Astrocyte of the cerebellum (primary cell): ENCODE data around the gene DAZ1.
"Not testable (repeated sequence)": the region's sequence is repeated elsewhere in the genome, so short reads cannot be mapped to it uniquely, and the experiment has no call there.

Experiments used
- DNase-seq: peaks from one replicate; pipeline ENCODE4 v3.0.0-alpha.2; 2011; ENCODE audit warnings: low read depth
- H3K4me3 ChIP-seq: 2 replicates; pipeline ENCODE4 v1.5.1; 2011; ENCODE audit warnings: mild to moderate bottlenecking, low read depth, low read length, moderate library complexity
- in situ Hi-C: cut with HindIII; loops from 2 replicates; pipeline ENCODE4 v1.10.0; 2017; ENCODE audit warnings: low sequenced_read_pairs

Gene DAZ1, protein sequence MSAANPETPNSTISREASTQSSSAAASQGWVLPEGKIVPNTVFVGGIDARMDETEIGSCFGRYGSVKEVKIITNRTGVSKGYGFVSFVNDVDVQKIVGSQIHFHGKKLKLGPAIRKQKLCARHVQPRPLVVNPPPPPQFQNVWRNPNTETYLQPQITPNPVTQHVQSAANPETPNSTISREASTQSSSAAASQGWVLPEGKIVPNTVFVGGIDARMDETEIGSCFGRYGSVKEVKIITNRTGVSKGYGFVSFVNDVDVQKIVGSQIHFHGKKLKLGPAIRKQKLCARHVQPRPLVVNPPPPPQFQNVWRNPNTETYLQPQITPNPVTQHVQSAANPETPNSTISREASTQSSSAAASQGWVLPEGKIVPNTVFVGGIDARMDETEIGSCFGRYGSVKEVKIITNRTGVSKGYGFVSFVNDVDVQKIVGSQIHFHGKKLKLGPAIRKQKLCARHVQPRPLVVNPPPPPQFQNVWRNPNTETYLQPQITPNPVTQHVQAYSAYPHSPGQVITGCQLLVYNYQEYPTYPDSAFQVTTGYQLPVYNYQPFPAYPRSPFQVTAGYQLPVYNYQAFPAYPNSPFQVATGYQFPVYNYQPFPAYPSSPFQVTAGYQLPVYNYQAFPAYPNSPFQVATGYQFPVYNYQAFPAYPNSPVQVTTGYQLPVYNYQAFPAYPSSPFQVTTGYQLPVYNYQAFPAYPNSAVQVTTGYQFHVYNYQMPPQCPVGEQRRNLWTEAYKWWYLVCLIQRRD

DNA sequence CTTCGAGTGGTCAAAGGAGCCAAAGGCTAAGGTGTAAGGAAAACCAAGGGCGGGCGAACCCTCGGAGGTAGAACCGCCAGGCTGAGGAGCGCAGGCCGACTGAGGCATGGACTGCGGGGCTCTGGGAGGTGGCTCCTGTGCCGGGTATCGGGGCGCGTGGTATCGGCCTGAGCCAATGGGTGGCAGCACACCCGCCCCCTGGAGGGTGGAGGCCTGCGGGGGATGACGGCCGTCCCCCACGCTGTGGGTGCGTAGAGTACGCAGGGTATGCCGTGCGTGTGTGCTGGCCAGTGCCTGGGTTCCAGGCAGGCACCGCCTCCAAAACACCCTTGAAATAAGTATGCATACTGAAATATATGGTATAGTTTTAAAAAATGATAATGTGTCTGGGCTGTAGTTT lies at the start of gene DAZ1:
TSS of gene DAZ1 (minus strand) at position 101 of the 400 bp plus-strand sequence. CDS start 208 bp downstream, outside the sequence.
- H3K4me3 ChIP-seq, DNase-seq, in situ Hi-C loops: not testable (repeated sequence)

DNA sequence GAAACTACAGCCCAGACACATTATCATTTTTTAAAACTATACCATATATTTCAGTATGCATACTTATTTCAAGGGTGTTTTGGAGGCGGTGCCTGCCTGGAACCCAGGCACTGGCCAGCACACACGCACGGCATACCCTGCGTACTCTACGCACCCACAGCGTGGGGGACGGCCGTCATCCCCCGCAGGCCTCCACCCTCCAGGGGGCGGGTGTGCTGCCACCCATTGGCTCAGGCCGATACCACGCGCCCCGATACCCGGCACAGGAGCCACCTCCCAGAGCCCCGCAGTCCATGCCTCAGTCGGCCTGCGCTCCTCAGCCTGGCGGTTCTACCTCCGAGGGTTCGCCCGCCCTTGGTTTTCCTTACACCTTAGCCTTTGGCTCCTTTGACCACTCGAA lies 20.4 kb upstream of the DAZ1 start, which contains the start of gene DAZ2:
TSS of gene DAZ2 (plus strand) at position 301 of the 400 bp plus-strand sequence. CDS start 208 bp downstream, outside the sequence.
- in situ Hi-C loops, DNase-seq, H3K4me3 ChIP-seq: not testable (repeated sequence)

DNA sequence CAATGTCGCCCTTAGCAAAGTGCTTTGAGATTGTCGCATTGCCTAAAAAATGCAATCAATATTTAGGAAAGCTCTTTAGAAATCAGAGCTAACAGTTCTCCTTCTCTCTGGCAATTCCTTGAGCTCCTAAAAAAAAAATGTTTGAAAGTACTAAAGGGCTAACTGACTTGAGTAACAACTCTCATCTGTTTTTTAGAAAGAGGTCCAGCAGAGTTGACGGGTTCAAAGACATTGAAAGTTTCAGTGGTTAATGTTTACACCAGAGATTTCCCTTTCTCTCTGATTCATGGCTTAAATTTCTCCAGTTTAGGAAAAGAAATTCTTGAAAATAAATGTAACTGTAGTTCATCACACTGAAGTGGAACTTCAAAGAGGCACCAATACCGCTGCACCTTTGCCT lies 11.9 kb upstream of the DAZ1 start:
- H3K4me3 ChIP-seq, DNase-seq, in situ Hi-C loops: not testable (repeated sequence)

DNA sequence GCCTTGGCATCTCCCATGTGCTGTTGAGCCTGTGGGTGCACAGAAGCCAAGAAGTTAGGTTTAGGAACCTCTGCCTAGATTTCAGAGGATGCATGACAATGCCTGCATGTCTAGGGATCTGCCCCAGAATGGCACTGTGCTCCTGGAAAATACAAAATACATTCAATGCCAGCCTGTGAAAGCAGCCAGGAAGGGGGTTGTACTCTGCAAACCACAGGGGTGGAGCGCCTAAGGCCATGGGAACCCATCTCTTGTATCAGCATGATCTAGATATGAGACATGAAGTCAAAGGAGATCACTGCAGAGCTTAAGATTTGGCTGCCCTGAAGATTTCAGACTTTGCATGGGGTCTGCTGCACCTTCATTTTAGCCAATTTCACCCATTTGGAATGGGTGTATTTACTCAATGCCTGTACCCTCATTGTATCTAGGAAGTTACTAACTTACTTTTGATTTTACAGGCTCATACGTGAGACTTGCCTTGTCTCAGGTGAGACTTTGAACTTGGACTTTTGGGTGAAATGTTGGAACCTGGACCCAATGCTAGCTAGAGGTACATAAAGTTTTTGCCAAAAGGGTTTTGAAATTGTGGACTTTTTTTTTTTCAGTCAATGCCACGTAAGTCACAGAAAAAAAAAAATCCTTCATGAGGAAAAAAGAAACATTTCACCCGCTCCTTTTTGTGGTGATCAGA lies 11.1 kb upstream of the DAZ1 start:
- in situ Hi-C loops, DNase-seq, H3K4me3 ChIP-seq: not testable (repeated sequence)

DNA sequence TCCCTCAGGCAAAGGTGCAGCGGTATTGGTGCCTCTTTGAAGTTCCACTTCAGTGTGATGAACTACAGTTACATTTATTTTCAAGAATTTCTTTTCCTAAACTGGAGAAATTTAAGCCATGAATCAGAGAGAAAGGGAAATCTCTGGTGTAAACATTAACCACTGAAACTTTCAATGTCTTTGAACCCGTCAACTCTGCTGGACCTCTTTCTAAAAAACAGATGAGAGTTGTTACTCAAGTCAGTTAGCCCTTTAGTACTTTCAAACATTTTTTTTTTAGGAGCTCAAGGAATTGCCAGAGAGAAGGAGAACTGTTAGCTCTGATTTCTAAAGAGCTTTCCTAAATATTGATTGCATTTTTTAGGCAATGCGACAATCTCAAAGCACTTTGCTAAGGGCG lies 8.6 kb upstream of the DAZ1 start:
- H3K4me3 ChIP-seq, DNase-seq, in situ Hi-C loops: not testable (repeated sequence)
